ENCODE data around the gene OSBPL6.
A peak's percentile ranks its signal among the peaks of the same experiment; 100 is the strongest.

Gene OSBPL6

GRCh38 chr2:178306352-178307073 lies 112.2 kb downstream of the OSBPL6 start:
- TF ChIP-seq, protein P1, sequence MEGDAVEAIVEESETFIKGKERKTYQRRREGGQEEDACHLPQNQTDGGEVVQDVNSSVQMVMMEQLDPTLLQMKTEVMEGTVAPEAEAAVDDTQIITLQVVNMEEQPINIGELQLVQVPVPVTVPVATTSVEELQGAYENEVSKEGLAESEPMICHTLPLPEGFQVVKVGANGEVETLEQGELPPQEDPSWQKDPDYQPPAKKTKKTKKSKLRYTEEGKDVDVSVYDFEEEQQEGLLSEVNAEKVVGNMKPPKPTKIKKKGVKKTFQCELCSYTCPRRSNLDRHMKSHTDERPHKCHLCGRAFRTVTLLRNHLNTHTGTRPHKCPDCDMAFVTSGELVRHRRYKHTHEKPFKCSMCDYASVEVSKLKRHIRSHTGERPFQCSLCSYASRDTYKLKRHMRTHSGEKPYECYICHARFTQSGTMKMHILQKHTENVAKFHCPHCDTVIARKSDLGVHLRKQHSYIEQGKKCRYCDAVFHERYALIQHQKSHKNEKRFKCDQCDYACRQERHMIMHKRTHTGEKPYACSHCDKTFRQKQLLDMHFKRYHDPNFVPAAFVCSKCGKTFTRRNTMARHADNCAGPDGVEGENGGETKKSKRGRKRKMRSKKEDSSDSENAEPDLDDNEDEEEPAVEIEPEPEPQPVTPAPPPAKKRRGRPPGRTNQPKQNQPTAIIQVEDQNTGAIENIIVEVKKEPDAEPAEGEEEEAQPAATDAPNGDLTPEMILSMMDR (IDR thresholded peaks at IDR 0.05; ENCODE audit: borderline replicate concordance, insufficient read depth, low read depth, low read length) = peak; percentile 89

GRCh38 chr2:178307650-178308049 lies 113.3 kb downstream of the OSBPL6 start:
- TF ChIP-seq, protein P1 (IDR thresholded peaks at IDR 0.05; ENCODE audit: borderline replicate concordance, insufficient read depth, low read depth, low read length) = no peak
- no peak overlapping the region for H3K4me3 ChIP-seq (ENCODE audit: low read depth, low read length)

More at GRCh38 chr2:178306352-178307073, 112.2 kb downstream of the OSBPL6 start:
- no peak overlapping the region for H3K4me3 ChIP-seq (ENCODE audit: low read depth, low read length)

- no peak overlapping the region for H3K4me3 ChIP-seq (ENCODE audit: low read depth, low read length)
- TF ChIP-seq, protein P1 (IDR thresholded peaks at IDR 0.05; ENCODE audit: borderline replicate concordance, insufficient read depth, low read depth, low read length) = no peak
These were observed 115.2 kb downstream of the OSBPL6 start for GRCh38 chr2:178309541-178309940.

GRCh38 chr2:178315078-178315477 lies 120.8 kb downstream of the OSBPL6 start:
- no peak overlapping the region for H3K4me3 ChIP-seq (ENCODE audit: low read depth, low read length)
- TF ChIP-seq, protein P1 (IDR thresholded peaks at IDR 0.05; ENCODE audit: borderline replicate concordance, insufficient read depth, low read depth, low read length) = no peak

DNA sequence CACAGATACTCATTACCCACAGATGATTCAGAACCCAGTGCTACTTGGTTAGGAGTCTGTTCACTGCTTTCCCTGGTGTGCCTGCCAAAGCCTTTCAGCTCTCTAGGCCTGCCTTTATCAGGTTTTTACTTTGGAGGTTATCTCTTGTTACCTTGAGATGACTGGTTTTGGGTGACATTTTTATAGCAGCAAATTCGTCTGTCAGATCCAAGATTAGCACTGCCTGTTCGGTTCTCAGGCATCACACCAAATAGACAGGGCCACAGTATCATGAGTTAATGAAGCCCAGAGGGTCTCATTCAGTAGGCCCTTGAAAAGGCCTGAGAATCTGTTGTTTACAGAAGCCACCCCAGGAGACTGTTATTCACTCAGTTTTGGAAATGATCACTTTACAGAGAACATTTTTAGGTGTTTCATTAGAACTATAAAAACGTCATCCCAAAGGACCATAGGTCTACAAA lies 121.2 kb downstream of the OSBPL6 start:
- H3K4me3 ChIP-seq (ENCODE audit: low read depth, low read length) = no peak overlapping the region
- TF ChIP-seq, protein P1 (IDR thresholded peaks at IDR 0.05; ENCODE audit: borderline replicate concordance, insufficient read depth, low read depth, low read length) = no peak

DNA sequence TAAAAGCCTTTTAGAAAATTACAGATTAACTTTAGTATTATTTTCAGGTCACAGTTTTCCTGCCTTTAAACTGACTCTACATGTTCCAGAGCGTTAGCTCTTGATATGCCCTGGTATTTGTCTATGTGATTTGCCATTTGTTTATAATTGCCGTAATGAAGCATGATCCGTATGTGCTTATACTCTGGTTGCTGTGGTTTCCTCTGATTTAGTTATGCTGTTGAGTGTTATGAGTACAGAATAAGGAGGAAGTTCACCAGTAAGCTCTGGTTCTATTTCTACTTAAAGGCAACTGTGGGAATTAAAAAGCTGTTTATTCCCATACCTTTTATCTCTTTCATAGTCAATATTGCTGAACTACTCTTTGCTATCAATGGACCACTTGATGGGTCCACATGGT lies 123.5 kb downstream of the OSBPL6 start:
- TF ChIP-seq, protein P1 (IDR thresholded peaks at IDR 0.05; ENCODE audit: borderline replicate concordance, insufficient read depth, low read depth, low read length) = no peak
- no peak overlapping the region for H3K4me3 ChIP-seq (ENCODE audit: low read depth, low read length)

- no peak overlapping the region for H3K4me3 ChIP-seq (ENCODE audit: low read depth, low read length)
- TF ChIP-seq, protein P1 (IDR thresholded peaks at IDR 0.05; ENCODE audit: borderline replicate concordance, insufficient read depth, low read depth, low read length) = no peak
These were observed 125.8 kb downstream of the OSBPL6 start for GRCh38 chr2:178320011-178320585.
